ENCODE results near the gene PLAU. TPM values are rescaled to one million over a fixed set of nuclear protein-coding genes. Genes with fewer than 3 reads are reported as not detected.
A peak's percentile ranks its signal among the peaks of the same experiment; 100 is the strongest.

The PLAU gene
- total RNA-seq, 1 donor from 2014 or later = 90.2 TPM

GRCh38 chr10:73898730-73899410 lies 12.1 kb upstream of the PLAU start:
- Mint-ChIP-seq H3K27me3 (ENCODE audit: low read depth, unreplicated experiment) (no peaks in the 10 kb centered on the region), H3K9me3 (ENCODE audit: unreplicated experiment) (peaks cover 1% of the 10 kb centered on the region), H3K4me1 (ENCODE audit: low read depth, unreplicated experiment) (peaks cover 25% of the 10 kb centered on the region), H3K27ac (ENCODE audit: unreplicated experiment) (peak overlapping the region; percentile 86), H3K4me3 (ENCODE audit: unreplicated experiment) (no peak overlapping the region), H3K36me3 (ENCODE audit: low read depth, unreplicated experiment) (no peaks in the 10 kb centered on the region)
- DNase-seq (ENCODE audit: low read depth) (peak; percentile 55), FAIRE-seq (no peak)
- Histone ChIP-seq H3K4me3 (ENCODE audit: insufficient read depth, low read depth, low read length) (no peak overlapping the region), H2AFZ (ENCODE audit: low read depth, low read length) (no peak overlapping the region), H3K79me2 (ENCODE audit: insufficient read depth, low read length) (no peaks in the 10 kb centered on the region), H3K4me1 (ENCODE audit: insufficient read depth, low read length) (peaks cover 30% of the 10 kb centered on the region), H3K9me3 (ENCODE audit: insufficient read depth, low read depth, low read length) (no peaks in the 10 kb centered on the region), H3K9ac (ENCODE audit: low read length) (peak overlapping the region; percentile 22), H3K4me2 (ENCODE audit: low read length) (peak overlapping the region; percentile 66), H3K36me3 (ENCODE audit: insufficient read depth, low read length) (no peaks in the 10 kb centered on the region), H3K27ac (ENCODE audit: low read depth, low read length) (peak overlapping the region; percentile 75), H4K20me1 (ENCODE audit: insufficient read depth, low read length) (no peaks in the 10 kb centered on the region), H3K27me3 (ENCODE audit: insufficient read depth, low read length) (no peaks in the 10 kb centered on the region)
- TF ChIP-seq EZH2 (IDR thresholded peaks at IDR 0.05; ENCODE audit: insufficient read depth, low read length) (no peak), CTCF (IDR thresholded peaks at IDR 0.05; ENCODE audit: insufficient read depth, low read depth, low read length) (no peak)

- FAIRE-seq = peak; percentile 88
- Histone ChIP-seq H3K79me2 (ENCODE audit: insufficient read depth, low read length) (no peaks in the 10 kb centered on the region), H2AFZ (ENCODE audit: low read depth, low read length) (no peak overlapping the region), H3K27me3 (ENCODE audit: insufficient read depth, low read length) (no peaks in the 10 kb centered on the region), H3K9me3 (ENCODE audit: insufficient read depth, low read depth, low read length) (no peaks in the 10 kb centered on the region), H4K20me1 (ENCODE audit: insufficient read depth, low read length) (no peaks in the 10 kb centered on the region), H3K36me3 (ENCODE audit: insufficient read depth, low read length) (no peaks in the 10 kb centered on the region), H3K9ac (ENCODE audit: low read length) (peak overlapping the region; percentile 22), H3K4me3 (ENCODE audit: insufficient read depth, low read depth, low read length) (no peak overlapping the region), H3K4me2 (ENCODE audit: low read length) (peak overlapping the region; percentile 66), H3K27ac (ENCODE audit: low read depth, low read length) (peak overlapping the region; percentile 75), H3K4me1 (ENCODE audit: insufficient read depth, low read length) (peaks cover 24% of the 10 kb centered on the region)
- peak overlapping the region; percentile 86 for H3K27ac Mint-ChIP-seq (ENCODE audit: unreplicated experiment)
- peak overlapping the region; percentile 40 for H3K4me3 Mint-ChIP-seq (ENCODE audit: unreplicated experiment)
- peak; percentile 98 for DNase-seq (ENCODE audit: low read depth)
- H3K36me3 Mint-ChIP-seq (ENCODE audit: low read depth, unreplicated experiment) = no peaks in the 10 kb centered on the region
- H3K4me1 Mint-ChIP-seq (ENCODE audit: low read depth, unreplicated experiment) = peaks cover 22% of the 10 kb centered on the region
- no peaks in the 10 kb centered on the region for H3K27me3 Mint-ChIP-seq (ENCODE audit: low read depth, unreplicated experiment)
- TF ChIP-seq EZH2 (IDR thresholded peaks at IDR 0.05; ENCODE audit: insufficient read depth, low read length) (no peak), CTCF (IDR thresholded peaks at IDR 0.05; ENCODE audit: insufficient read depth, low read depth, low read length) (no peak)
- H3K9me3 Mint-ChIP-seq (ENCODE audit: unreplicated experiment) = peaks cover 1% of the 10 kb centered on the region
Measured at GRCh38 chr10:73899423-73899822, 11.5 kb upstream of the PLAU start.

- Histone ChIP-seq H2AFZ (ENCODE audit: low read depth, low read length) (no peak overlapping the region), H3K79me2 (ENCODE audit: insufficient read depth, low read length) (no peaks in the 10 kb centered on the region), H3K9ac (ENCODE audit: low read length) (no peak overlapping the region), H3K4me2 (ENCODE audit: low read length) (no peak overlapping the region), H3K4me3 (ENCODE audit: insufficient read depth, low read depth, low read length) (no peak overlapping the region), H3K4me1 (ENCODE audit: insufficient read depth, low read length) (peaks cover 18% of the 10 kb centered on the region), H3K36me3 (ENCODE audit: insufficient read depth, low read length) (no peaks in the 10 kb centered on the region), H4K20me1 (ENCODE audit: insufficient read depth, low read length) (no peaks in the 10 kb centered on the region), H3K27me3 (ENCODE audit: insufficient read depth, low read length) (no peaks in the 10 kb centered on the region), H3K27ac (ENCODE audit: low read depth, low read length) (no peak overlapping the region), H3K9me3 (ENCODE audit: insufficient read depth, low read depth, low read length) (no peaks in the 10 kb centered on the region)
- no peaks in the 10 kb centered on the region for H3K27me3 Mint-ChIP-seq (ENCODE audit: low read depth, unreplicated experiment)
- FAIRE-seq (no peak), DNase-seq (ENCODE audit: low read depth) (no peak)
- H3K9me3 Mint-ChIP-seq (ENCODE audit: unreplicated experiment) = peaks cover 1% of the 10 kb centered on the region
- TF ChIP-seq CTCF (IDR thresholded peaks at IDR 0.05; ENCODE audit: insufficient read depth, low read depth, low read length) (no peak), EZH2 (IDR thresholded peaks at IDR 0.05; ENCODE audit: insufficient read depth, low read length) (no peak)
- no peak overlapping the region for H3K4me3 Mint-ChIP-seq (ENCODE audit: unreplicated experiment)
- no peaks in the 10 kb centered on the region for H3K36me3 Mint-ChIP-seq (ENCODE audit: low read depth, unreplicated experiment)
- H3K4me1 Mint-ChIP-seq (ENCODE audit: low read depth, unreplicated experiment) = peaks cover 17% of the 10 kb centered on the region
- H3K27ac Mint-ChIP-seq (ENCODE audit: unreplicated experiment) = no peak overlapping the region
Measured at GRCh38 chr10:73900064-73900463, 10.9 kb upstream of the PLAU start.
